Hematopoietic multipotent progenitor cell (in vitro differentiated cells): ENCODE measurements around the gene ZNF576. TPM values are rescaled to one million over a fixed set of nuclear protein-coding genes. Genes with fewer than 3 reads are reported as not detected.
"Not testable (repeated sequence)": the region's sequence is repeated elsewhere in the genome, so short reads cannot be mapped to it uniquely, and the experiment has no call there.

ENCODE experiments used
- DNase-seq, 3 donors: peaks; one replicate each; pipeline ENCODE4 v3.0.0-alpha.2; 2011 to 2015; ENCODE audit warnings: low read depth in 2 of 3, low spot score in 2 of 3
- total RNA-seq: library from RNA; depleted of rRNA; stranded (reverse); fragments of >200 nt; gene quantifications from one replicate; pipeline ENCODE4 v1.2.3, GENCODE V29; 2012

ZNF576 gene
- total RNA-seq, 1 donor: 18.0 TPM

DNA sequence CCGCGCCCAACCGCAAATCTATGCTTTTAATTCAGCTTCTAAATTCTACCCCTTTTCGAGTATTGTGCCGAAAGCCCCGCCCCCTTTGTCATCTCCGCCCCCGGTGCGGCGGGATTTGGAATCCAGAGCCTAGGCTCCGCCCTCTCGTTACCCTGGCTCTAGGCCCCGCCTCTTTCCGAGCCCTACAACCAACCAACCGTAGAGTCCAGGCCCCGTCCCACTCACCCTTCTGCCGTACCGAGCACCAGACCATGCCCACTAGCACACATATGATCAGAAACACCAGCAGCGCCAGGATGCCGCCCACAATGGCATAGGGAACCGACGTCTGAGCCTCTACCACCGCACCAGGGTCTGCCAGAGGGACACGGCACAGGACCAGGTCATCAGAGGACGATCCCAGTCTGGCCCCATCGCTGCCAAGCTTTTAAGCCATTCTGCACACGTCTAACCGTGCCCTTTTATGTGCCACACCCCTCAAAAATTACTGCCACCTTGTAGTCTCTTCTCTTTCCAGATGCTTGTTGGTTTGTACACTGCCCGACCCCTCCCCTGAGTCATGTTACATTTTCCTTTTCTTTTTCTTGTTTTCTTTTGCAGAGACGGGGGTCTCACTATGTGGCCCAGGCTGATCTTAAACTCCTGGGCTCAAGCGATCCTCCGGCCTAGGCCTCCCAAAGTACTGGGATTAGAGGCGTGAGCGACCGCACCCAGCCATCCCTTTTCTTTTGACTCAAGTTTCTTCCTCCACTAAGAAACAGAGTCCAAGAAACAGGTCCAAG lies 27.7 kb downstream of the ZNF576 start:
- no peak for DNase-seq

DNA sequence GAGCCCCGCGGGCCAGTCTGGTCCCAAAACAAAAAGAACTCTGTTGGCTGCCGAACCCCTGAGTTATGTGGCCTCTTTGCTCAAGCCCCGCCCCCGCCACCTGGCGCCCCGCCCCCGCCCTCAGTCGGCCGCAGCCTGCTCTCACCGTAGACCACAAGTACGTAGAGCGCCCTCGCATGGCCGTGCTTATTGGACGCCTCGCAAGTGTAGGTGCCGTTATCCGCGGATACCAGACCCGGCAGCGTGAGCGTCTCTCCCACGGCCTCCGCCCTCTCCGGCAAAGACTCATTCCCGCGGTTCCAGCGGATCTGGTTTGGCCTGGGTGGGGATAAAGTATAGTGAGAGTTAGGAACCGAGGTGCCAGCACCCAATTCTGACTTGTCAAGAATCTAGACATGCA lies 28.5 kb downstream of the ZNF576 start:
- peak; percentile 65 to 91 (median 88) for DNase-seq

- DNase-seq: peak in 2 of 3 donors; percentile 52 to 66
These were observed 29.7 kb downstream of the ZNF576 start for GRCh38 chr19:43625918-43626579.

- no peak for DNase-seq
These were observed 30.4 kb downstream of the ZNF576 start for GRCh38 chr19:43626838-43627237.

DNA sequence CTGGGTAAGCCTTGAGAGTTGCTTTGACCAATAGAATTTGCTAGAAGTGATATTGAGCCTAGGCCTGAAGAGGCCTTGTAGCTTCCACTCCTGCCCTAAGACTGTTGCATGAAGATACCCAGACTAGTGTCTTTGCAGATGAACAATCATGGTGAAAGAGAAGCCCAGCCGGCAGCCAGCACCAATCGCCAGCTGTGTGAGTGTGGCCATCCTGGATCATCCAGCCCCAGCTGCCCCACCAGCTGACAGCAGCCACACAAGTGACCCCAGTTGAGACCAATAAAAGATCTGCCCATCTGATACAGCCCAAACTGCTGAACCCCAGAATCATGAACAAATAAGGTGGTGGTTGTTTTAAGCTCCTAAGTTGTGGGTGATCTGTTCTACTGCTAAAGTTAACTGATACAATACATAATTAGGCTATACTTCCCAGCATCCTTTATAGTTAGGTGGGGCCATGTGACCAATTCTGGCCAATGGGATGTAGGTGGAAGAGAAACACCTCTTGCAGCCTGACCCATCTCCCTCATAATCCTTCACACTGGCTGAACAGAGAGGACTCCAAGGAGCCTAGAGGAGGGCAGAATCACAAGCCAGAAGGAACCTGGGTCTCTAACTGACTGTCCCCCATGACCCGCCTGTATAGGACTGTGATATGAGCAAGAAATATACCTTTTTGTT lies 32.4 kb downstream of the ZNF576 start:
- no peak for DNase-seq

DNA sequence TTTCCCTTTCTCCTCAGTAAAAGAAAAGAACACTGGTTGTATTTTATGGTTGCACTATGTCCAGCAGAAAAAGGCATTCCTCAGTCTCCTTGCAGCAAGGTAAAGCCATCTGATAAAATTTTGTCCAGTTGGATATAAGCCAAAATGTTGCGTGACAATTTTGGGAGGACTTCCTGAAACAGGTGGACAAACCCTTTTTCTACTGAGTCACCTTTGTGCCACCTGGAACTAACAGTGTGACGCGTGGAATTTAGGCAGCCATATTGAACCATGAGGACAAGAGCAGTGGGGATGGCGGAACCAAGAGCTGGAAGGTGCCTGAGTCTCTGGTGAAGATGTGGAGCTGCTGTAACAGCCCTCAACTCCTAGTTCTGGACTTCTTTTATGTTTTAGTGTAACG lies 35.1 kb downstream of the ZNF576 start:
- DNase-seq: no peak

DNA sequence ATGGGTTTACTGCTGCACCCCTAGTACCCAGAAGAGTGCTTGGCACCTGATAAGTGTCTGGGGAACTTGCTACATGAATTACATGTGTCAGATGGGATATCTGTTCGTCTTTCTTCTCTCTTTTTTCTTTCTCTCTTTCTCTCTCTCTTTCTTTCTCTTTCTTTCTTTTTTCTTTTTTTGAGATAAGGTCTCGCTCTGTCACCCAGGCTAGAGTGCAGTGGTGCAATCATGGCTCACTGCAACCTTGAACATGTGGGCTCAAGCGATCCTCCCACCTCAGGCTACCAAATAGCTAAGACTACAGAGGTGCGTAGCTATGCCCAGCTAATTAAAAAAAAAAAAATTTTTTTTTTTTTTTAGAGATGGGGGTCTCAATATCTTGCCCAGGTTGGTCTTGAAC lies 37.1 kb downstream of the ZNF576 start:
- DNase-seq: no peak

DNA sequence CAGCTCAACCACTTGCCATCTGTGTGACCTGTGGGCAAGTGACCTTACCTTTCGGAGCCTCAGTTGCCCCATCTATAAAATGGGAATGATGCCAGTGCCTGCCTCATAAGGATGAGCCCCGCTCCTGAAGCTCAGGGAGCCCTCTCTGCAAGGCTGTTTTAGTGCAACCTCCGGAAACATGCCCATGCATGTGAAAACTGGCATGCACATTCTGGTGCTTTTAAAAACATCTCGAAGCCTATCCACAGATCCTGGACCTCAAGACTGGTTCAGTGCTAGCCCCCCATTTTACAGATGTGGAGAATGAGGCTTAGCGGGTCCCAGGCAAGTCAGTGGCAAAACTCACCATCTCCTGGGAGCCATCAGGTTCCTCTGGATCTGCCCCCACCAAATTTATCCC lies 37.7 kb downstream of the ZNF576 start:
- DNase-seq: no peak

DNA sequence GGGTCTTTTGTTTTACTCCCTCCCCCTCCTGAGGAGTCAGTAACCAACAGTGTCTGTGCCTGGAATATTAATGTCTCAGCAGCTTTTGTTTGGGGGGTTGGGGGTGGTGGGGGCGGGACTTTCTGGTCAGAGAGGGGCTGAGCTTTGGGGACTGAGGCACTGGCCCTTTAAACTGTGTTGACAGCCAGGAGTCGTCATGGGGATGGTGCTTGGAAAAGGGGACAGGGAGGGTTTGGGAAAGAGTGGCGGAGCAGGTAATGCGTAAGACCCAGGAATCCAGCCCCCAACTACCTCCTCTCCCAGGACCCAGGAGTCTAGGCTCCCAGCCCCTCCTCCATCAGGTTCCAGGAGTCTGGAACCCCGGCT lies 38.1 kb downstream of the ZNF576 start:
- no peak for DNase-seq

- DNase-seq: no peak
These were observed 38.6 kb downstream of the ZNF576 start for GRCh38 chr19:43634872-43635560.

DNA sequence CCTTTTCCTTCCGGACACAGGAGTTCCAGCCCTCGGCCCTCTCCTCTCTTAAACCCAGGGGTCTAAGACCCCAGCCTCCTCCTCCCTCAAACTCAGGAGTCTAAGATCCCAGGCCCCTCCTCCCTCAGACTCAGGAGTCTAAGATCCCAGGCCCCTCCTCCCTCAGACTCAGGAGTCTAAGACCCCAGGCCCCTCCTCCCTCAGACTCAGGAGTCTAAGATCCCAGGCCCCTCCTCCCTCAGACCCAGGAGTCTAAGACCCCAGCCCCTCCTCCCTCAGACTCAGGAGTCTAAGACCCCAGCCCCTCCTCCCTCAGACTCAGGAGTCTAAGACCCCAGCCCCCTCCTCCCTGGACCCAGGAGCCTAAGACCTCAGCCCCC lies 39.2 kb downstream of the ZNF576 start:
- not testable (repeated sequence) for DNase-seq

GRCh38 chr19:43636121-43636683 lies 39.8 kb downstream of the ZNF576 start:
- no peak for DNase-seq

DNA sequence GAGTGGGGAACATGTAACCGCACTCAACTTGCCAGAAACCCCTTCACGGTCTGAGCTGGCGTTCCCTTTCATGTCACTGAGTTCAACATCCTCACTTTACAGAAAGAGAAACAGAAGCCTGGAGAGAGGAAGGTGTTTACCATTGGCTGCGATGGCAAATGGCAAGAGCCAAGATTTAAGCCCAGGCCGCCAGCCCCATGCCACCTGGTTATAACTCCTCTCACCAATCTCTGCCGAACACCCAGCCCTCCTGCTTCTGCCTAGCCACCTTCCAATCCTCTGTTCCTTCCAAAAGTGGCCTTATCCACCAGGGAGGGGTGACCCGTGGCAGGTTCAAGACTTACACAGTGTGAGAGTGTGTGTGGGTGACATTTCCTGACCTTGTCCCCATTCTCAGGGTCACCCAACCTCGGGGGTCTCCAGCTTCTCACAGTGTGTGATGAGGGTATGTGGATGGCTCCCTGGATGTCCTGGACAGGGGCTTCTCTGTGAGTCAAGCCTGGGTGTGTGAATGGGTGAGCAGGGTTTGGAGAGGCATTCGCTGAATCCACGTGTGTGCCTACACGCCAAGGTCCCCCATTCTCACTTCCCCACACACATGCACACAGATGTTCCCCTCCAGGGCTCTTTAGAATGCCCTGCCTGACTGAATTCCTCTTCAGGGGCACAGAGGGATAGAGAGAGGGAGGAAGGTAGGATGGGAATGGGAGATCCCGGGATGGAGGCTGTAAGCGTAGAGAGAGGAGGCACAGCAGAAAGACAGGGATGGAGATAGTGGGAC lies 42.0 kb downstream of the ZNF576 start:
- DNase-seq: no peak

GRCh38 chr19:43638995-43639518 lies 42.7 kb downstream of the ZNF576 start:
- no peak for DNase-seq

- DNase-seq: peak in 1 of 3 donors; percentile 24
These were observed 43.4 kb downstream of the ZNF576 start, which contains the start of gene CADM4 for GRCh38 chr19:43639519-43640423. TSS of gene CADM4 (minus strand) at chr19:43639850. CDS start at chr19:43639790, 60 bp downstream.

- DNase-seq: no peak
These were observed 44.0 kb downstream of the ZNF576 start for GRCh38 chr19:43640424-43640757.

DNA sequence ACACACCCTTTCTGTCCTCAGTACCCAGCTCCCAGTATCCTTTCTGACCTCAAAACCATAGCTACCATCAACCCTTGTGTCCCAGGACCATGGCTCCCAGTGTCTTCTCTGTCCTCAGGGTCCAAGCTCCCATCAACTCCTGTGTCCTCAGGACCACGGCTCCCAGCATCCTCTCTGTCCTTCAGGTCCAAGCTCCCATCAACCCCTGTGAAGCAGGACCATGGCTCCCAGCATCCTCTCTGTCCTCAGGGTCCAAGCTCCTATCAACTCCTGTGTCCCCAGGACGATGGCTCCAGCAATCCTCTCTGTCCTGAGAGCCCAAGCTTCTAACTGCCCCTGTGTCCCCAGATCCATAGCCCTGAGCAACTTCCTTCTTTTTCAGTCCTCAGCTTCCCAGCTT lies 44.9 kb downstream of the ZNF576 start:
- no peak for DNase-seq

GRCh38 chr19:43642531-43642930 lies 46.1 kb downstream of the ZNF576 start:
- DNase-seq: no peak

DNA sequence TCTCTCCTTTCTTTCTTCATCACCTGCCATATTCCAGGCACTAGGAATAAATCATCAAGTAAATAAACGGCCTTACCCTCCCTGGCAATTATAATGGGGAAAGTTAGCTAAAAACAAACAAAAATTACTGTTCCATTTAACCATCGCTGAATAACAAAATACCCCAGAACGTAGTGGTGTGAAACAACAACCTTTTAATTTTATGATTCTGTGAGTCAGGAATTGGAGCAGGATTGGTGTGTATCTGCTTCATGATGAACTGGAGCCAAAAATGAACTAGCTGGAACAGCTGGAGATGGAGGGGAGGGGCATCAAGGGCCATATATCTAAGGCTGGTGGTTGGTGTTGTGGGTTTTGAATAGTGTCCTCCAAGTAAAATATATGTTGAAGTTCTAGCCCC lies 46.9 kb downstream of the ZNF576 start:
- DNase-seq: no peak
